NT2/D1 (cell line): Measurements from ENCODE around the gene DCAF16.
A peak's percentile ranks its signal among the peaks of the same experiment; 100 is the strongest.
"Not testable (repeated sequence)": the region's sequence is repeated elsewhere in the genome, so short reads cannot be mapped to it uniquely, and the experiment has no call there.

Experiments
- DNase-seq: peaks from one replicate; pipeline ENCODE4 v3.0.0-alpha.2; 2011; ENCODE audit warnings: low read depth, low spot score
- H3K27me3 ChIP-seq: 2 replicates; pipeline ENCODE4 v1.6.0; 2011; ENCODE audit warnings: mild to moderate bottlenecking; ENCODE audit not compliant: insufficient read length, insufficient read depth
- H3K36me3 ChIP-seq: 2 replicates; pipeline ENCODE4 v1.6.1; 2011; ENCODE audit warnings: mild to moderate bottlenecking, low read length, mixed read lengths; ENCODE audit not compliant: insufficient read depth, insufficient read length
- H3K4me1 ChIP-seq: 2 replicates; pipeline ENCODE4 v1.5.1; 2011; ENCODE audit not compliant: insufficient read depth, insufficient read length
- H3K4me3 ChIP-seq: 2 replicates; pipeline ENCODE4 v1.5.1; 2011; ENCODE audit warnings: low read depth; ENCODE audit not compliant: insufficient read length
- H3K9ac ChIP-seq: 2 replicates; pipeline ENCODE4 v1.6.0; 2011; ENCODE audit warnings: low read depth; ENCODE audit not compliant: insufficient read length
- H3K9me3 ChIP-seq: 2 replicates; pipeline ENCODE4 v1.5.1; 2011; ENCODE audit warnings: mild to moderate bottlenecking, low read length; ENCODE audit not compliant: insufficient read depth
- SUZ12 ChIP-seq: IDR thresholded peaks from 2 replicates; pipeline ENCODE4 v1.6.1; 2011; ENCODE audit not compliant: insufficient read length, insufficient read depth; ENCODE audit errors: extremely low read depth
- YY1 ChIP-seq: IDR thresholded peaks from 2 replicates; pipeline ENCODE4 v1.6.1; 2011; ENCODE audit not compliant: insufficient read length, insufficient read depth
- ZNF274 ChIP-seq: IDR thresholded peaks from 2 replicates; pipeline ENCODE4 v1.6.1; 2011; ENCODE audit warnings: mild to moderate bottlenecking, low read depth, low read length

DCAF16 gene

DNA sequence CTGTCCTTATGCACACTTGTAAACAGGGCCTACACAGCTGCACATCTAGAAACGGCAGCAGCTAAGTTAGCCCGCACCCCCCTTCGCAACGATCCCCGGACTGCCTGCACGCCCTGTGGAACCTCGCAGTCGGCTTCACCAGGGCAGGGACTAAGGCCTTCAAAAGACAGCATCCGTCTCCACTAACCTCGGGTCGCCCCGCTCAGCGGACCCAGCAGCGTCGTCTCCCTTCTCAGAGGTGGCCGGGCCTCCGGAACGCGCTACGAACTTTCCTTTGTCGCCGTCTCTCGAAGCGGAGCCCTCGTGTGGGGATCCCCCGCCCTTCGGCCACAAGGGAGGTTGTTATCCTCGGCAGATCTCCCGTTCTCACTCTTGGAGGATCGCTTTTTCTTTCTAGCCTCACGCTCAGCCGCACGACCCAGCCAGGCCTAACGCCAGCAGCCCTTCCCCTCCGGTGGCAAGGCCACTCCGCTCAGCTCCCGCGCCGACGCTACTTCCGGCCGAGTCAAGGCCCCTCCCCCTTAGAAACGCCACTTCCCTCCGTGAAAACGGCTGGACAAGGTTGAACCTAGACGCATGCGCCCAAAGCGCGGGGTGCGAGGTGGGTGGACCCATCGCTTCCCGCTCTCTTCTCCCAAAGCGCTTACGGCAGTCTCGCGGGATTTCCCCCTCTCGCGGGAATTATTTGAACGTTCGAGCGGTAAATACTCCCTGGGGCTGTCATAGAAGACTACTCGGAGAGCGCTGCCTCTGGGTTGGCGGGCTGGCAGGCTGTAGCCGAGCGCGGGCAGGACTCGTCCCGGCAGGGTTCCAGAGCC is at the start of gene DCAF16, which contains the start of gene NCAPG:
Gene DCAF16, minus strand, starts transcription at position 498 of the 818 bp plus-strand sequence. CDS start 6,616 bp downstream, outside the sequence.
Gene NCAPG, plus strand, starts transcription at position 720 of the 818 bp plus-strand sequence. CDS start 99 bp downstream, outside the sequence.
- H3K27me3 ChIP-seq = no peaks in the 10 kb centered on the region
- peak; percentile 99 for DNase-seq
- H3K4me3 ChIP-seq = peak within 1 kb of the TSS; percentile 92
- no peaks in the 10 kb centered on the region for H3K9me3 ChIP-seq
- TF ChIP-seq SUZ12 (no peak), ZNF274 (no peak), YY1 (no peak)
- H3K36me3 ChIP-seq = peaks cover 77% of the 10 kb centered on the region
- peak within 1 kb of the TSS; percentile 95 for H3K9ac ChIP-seq
- no peaks in the 10 kb centered on the region for H3K4me1 ChIP-seq

DNA sequence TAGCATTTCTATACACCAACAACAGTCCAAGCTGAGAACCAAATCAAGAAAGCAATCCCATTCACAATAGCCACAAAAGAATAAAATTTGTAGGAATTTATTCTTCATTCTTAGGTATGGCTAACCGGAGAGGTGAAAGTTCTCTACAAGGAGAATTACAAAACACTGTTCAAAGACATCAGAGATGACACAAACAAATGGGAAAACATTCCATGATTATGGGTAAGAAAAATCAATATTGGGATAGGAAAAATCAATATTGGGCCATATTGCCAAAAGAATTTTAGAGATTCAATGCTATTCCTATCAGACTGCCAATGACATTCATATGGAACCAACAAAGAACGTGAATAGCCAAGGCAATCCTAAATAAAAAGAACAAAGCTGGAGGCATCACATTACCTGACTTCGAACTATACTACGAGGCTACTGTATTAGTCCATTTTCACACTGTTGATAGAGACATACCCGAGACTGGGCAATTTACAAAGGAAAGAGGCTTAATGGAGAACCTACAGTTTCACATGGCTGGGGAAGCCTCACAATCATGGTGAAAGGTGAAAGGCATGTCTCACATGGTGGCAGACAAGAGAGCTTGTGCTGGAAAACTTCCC is 49.3 kb upstream of the DCAF16 start:
- TF ChIP-seq ZNF274 (no peak), YY1 (no peak), SUZ12 (no peak)
- H3K9ac ChIP-seq = no peak overlapping the region

GRCh38 chr4:17854036-17854435 is 43.5 kb upstream of the DCAF16 start:
- Histone ChIP-seq H3K4me3 (no peak overlapping the region), H3K9me3 (no peaks in the 10 kb centered on the region), H3K4me1 (no peaks in the 10 kb centered on the region), H3K36me3 (no peaks in the 10 kb centered on the region), H3K27me3 (no peaks in the 10 kb centered on the region), H3K9ac (no peak overlapping the region)
- DNase-seq = no peak
- TF ChIP-seq ZNF274 = no peak
- no peak for TF ChIP-seq SUZ12
- no peak for TF ChIP-seq YY1

More for the DNA sequence above, 49.3 kb upstream of the DCAF16 start:
- H3K4me1 ChIP-seq = no peaks in the 10 kb centered on the region
- H3K36me3 ChIP-seq = no peaks in the 10 kb centered on the region
- DNase-seq = no peak
- H3K9me3 ChIP-seq = no peaks in the 10 kb centered on the region; the same call in 1 of the 2 replicates
- no peaks in the 10 kb centered on the region for H3K27me3 ChIP-seq
- H3K4me3 ChIP-seq = no peak overlapping the region

GRCh38 chr4:17851959-17852358 is 41.4 kb upstream of the DCAF16 start:
- TF ChIP-seq SUZ12 = no peak
- TF ChIP-seq ZNF274 = no peak
- TF ChIP-seq YY1 = no peak
- Histone ChIP-seq H3K9me3 (peaks cover 16% of the 10 kb centered on the region), H3K4me1 (no peaks in the 10 kb centered on the region), H3K4me3 (no peak overlapping the region), H3K27me3 (no peaks in the 10 kb centered on the region), H3K36me3 (peaks cover 3% of the 10 kb centered on the region), H3K9ac (no peak overlapping the region)
- no peak for DNase-seq

DNA sequence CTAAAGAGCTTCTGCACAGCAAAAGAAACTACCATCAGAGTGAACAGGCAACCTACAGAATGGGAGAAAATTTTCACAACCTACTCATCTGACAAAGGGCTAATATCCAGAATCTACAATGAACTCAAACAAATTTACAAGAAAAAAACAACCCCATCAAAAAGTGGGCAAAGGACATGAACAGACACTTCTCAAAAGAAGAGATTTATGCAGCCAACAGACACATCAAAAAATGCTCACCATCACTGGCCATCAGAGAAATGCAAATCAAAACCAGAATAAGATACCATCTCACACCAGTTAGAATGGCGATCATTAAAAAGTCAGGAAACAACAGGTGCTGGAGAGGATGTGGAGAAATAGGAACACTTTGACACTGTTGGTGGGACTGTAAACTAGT is 39.7 kb upstream of the DCAF16 start:
- Histone ChIP-seq H3K9me3 (peaks cover 30% of the 10 kb centered on the region), H3K36me3 (peaks cover 19% of the 10 kb centered on the region)
- not testable (repeated sequence) for H3K4me1 ChIP-seq, H3K4me3 ChIP-seq, DNase-seq, H3K27me3 ChIP-seq, H3K9ac ChIP-seq

GRCh38 chr4:17846266-17846665 is 35.7 kb upstream of the DCAF16 start:
- peaks cover 59% of the 10 kb centered on the region for H3K36me3 ChIP-seq

More at GRCh38 chr4:17846266-17846665, 35.7 kb upstream of the DCAF16 start:
- no peak for DNase-seq
- no peaks in the 10 kb centered on the region for H3K4me1 ChIP-seq
- no peak for TF ChIP-seq YY1
- TF ChIP-seq SUZ12 = no peak
- no peak for TF ChIP-seq ZNF274
- no peak overlapping the region for H3K9ac ChIP-seq
- H3K4me3 ChIP-seq = no peak overlapping the region
- H3K9me3 ChIP-seq = peaks cover 30% of the 10 kb centered on the region
- H3K27me3 ChIP-seq = no peaks in the 10 kb centered on the region
